ENCODE data around the gene USP4.

- TF ChIP-seq, protein P1, sequence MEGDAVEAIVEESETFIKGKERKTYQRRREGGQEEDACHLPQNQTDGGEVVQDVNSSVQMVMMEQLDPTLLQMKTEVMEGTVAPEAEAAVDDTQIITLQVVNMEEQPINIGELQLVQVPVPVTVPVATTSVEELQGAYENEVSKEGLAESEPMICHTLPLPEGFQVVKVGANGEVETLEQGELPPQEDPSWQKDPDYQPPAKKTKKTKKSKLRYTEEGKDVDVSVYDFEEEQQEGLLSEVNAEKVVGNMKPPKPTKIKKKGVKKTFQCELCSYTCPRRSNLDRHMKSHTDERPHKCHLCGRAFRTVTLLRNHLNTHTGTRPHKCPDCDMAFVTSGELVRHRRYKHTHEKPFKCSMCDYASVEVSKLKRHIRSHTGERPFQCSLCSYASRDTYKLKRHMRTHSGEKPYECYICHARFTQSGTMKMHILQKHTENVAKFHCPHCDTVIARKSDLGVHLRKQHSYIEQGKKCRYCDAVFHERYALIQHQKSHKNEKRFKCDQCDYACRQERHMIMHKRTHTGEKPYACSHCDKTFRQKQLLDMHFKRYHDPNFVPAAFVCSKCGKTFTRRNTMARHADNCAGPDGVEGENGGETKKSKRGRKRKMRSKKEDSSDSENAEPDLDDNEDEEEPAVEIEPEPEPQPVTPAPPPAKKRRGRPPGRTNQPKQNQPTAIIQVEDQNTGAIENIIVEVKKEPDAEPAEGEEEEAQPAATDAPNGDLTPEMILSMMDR (IDR thresholded peaks at IDR 0.05), result no peak
- no peak for TF ChIP-seq EZH2 (IDR thresholded peaks at IDR 0.05; ENCODE audit: borderline replicate concordance, insufficient read depth, low read depth, low read length, poor library complexity, severe bottlenecking)
Measured at GRCh38 chr3:49236226-49236625, 103.6 kb downstream of the USP4 start.
